ENCODE data around the gene TMEM63A. TPM values are rescaled to one million over a fixed set of nuclear protein-coding genes. Genes with fewer than 3 reads are reported as not detected.

TMEM63A gene
- total RNA-seq, 1 donor from 2014 or later = 24.8 TPM

DNA sequence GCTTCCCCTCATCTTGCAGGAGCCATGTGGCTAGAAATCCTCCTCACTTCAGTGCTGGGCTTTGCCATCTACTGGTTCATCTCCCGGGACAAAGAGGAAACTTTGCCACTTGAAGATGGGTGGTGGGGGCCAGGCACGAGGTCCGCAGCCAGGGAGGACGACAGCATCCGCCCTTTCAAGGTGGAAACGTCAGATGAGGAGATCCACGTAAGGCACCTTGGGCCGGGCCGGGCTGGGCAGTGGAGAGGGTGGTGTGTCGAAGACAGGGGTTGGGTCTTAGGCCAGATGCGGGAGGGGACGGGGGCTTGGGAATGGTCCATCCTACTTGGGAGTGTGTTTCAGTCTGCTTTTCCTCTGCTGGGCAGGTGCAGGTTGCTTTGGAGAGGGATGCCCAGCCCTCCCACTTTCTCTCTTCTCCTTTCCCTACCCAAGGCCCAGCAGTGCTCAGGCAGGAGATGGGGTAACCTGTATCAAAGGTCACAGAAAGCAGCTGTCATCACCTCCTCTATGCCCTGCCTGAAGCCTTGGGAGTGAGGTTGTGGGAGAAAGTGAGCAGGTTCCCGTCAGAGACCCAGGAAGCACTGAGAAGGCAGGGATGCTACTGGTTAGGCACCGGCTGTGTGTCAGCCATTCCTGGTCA lies 53.4 kb downstream of the TMEM63A start:
- Mint-ChIP-seq H3K9me3 (no peaks in the 10 kb centered on the region), H3K27me3 (ENCODE audit: low read depth) (no peaks in the 10 kb centered on the region), H3K4me1 (peaks cover 10% of the 10 kb centered on the region), H3K36me3 (ENCODE audit: low read depth) (no peaks in the 10 kb centered on the region), H3K27ac (ENCODE audit: unreplicated experiment) (no peak overlapping the region), H3K4me3 (no peak overlapping the region)
- TF ChIP-seq, protein P1, sequence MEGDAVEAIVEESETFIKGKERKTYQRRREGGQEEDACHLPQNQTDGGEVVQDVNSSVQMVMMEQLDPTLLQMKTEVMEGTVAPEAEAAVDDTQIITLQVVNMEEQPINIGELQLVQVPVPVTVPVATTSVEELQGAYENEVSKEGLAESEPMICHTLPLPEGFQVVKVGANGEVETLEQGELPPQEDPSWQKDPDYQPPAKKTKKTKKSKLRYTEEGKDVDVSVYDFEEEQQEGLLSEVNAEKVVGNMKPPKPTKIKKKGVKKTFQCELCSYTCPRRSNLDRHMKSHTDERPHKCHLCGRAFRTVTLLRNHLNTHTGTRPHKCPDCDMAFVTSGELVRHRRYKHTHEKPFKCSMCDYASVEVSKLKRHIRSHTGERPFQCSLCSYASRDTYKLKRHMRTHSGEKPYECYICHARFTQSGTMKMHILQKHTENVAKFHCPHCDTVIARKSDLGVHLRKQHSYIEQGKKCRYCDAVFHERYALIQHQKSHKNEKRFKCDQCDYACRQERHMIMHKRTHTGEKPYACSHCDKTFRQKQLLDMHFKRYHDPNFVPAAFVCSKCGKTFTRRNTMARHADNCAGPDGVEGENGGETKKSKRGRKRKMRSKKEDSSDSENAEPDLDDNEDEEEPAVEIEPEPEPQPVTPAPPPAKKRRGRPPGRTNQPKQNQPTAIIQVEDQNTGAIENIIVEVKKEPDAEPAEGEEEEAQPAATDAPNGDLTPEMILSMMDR (conservative IDR thresholded peaks at IDR 0.05) = no peak
- no peak for DNase-seq (ENCODE audit: low read depth, low spot score)

DNA sequence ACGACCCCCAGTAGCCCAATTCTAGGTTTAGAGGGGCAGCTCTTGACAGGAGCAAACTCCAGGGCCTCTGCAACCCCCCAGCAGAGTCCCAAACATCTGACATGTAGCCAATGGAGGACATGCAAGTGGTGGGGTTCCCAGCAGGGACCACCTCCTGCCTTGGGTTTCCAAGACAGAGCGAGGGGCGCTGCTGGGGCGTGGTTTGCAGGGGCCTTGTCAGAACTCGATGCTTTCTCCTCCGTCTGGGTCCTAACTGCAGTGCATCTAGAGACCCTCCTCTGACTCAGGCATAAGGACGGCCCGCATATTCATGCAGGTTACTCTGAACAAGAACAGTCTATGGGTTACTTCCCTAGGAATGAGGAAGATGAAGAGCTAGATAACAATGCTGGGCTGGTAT lies 55.1 kb downstream of the TMEM63A start:
- Mint-ChIP-seq H3K27me3 (ENCODE audit: low read depth) (no peaks in the 10 kb centered on the region), H3K4me1 (peaks cover 10% of the 10 kb centered on the region), H3K27ac (ENCODE audit: unreplicated experiment) (no peak overlapping the region), H3K4me3 (no peak overlapping the region), H3K36me3 (ENCODE audit: low read depth) (no peaks in the 10 kb centered on the region), H3K9me3 (no peaks in the 10 kb centered on the region)
- TF ChIP-seq, protein P1 (conservative IDR thresholded peaks at IDR 0.05) = no peak
- DNase-seq (ENCODE audit: low read depth, low spot score) = no peak

DNA sequence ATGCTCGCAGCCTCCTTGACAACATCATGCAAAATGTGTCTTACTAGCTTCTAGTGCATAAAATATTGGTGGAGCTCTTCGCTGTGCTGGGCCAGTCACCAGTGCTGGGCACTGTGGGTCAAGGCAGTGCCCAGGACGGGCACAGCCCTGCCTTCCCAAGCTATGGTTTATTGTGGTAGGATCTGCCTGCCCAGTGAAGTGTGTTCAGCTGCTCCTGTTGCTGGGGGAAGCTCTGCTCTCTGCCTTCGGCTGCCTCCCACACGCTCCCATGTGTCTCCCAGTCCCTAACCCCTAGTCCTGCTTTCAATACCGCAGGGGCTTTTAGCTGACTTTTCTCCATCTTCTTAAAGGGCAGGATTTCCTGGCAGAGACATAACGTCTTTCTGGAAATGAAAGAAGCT lies 56.6 kb downstream of the TMEM63A start:
- no peaks in the 10 kb centered on the region for H3K36me3 Mint-ChIP-seq (ENCODE audit: low read depth)
- TF ChIP-seq, protein P1 (conservative IDR thresholded peaks at IDR 0.05) = no peak
- H3K4me1 Mint-ChIP-seq = peaks cover 10% of the 10 kb centered on the region
- no peak for DNase-seq (ENCODE audit: low read depth, low spot score)
- no peak overlapping the region for H3K4me3 Mint-ChIP-seq
- H3K9me3 Mint-ChIP-seq = no peaks in the 10 kb centered on the region
- peak overlapping the region; percentile 24 for H3K27ac Mint-ChIP-seq (ENCODE audit: unreplicated experiment)
- H3K27me3 Mint-ChIP-seq (ENCODE audit: low read depth) = no peaks in the 10 kb centered on the region

DNA sequence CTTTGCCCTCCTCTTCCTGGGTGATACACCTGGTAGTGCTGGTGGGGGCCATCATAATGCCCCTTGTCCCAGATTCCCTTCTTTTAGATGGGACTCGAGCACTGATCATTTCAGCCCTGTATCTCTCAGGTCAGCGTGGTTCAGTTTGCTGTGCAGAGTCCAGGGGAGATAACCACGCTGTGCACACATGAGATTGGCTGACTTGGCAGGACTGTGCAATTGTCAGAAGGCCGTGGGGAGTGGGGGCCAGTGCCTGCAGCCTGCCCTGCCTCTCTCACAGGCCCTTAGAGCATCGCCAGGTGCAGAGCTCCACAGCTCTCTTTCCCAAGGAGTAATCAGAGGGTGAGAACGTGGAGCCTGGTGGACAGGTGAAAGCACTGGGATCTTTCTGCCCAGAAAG lies 57.1 kb downstream of the TMEM63A start:
- Mint-ChIP-seq H3K36me3 (ENCODE audit: low read depth) (no peaks in the 10 kb centered on the region), H3K4me1 (peaks cover 10% of the 10 kb centered on the region), H3K27ac (ENCODE audit: unreplicated experiment) (no peak overlapping the region), H3K4me3 (no peak overlapping the region), H3K27me3 (ENCODE audit: low read depth) (no peaks in the 10 kb centered on the region), H3K9me3 (no peaks in the 10 kb centered on the region)
- DNase-seq (ENCODE audit: low read depth, low spot score) = no peak
- TF ChIP-seq, protein P1 (conservative IDR thresholded peaks at IDR 0.05) = no peak

DNA sequence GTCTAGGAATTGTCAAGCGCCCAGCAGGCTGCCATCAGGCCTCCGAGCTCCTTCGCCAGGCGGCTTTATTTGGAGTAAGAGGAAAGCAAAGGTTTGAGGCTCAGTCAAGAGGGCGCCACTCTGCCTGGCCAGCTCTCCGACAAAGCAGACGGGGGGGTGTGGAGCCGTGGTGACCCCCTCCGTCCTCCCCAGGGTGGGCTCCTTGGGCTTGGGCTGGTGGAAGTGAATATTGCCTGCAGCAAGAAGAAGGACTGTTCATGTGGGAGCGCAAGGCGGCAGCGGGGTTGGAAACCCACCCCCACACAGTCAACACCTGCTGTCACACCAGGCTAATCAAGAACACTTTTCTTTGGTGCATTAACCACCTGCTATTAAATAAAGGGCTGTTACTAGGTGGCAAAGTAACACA lies 57.6 kb downstream of the TMEM63A start:
- no peak for DNase-seq (ENCODE audit: low read depth, low spot score)
- Mint-ChIP-seq H3K27me3 (ENCODE audit: low read depth) (no peaks in the 10 kb centered on the region), H3K9me3 (no peaks in the 10 kb centered on the region), H3K36me3 (ENCODE audit: low read depth) (no peaks in the 10 kb centered on the region), H3K4me3 (no peak overlapping the region), H3K4me1 (peaks cover 10% of the 10 kb centered on the region), H3K27ac (ENCODE audit: unreplicated experiment) (no peak overlapping the region)
- TF ChIP-seq, protein P1 (conservative IDR thresholded peaks at IDR 0.05) = no peak
